IMR-90 (cell line): ENCODE results near the gene RHOU.

ENCODE experiments used
- CEBPB ChIP-seq: IDR thresholded peaks from 2 replicates; pipeline ENCODE4 v1.6.1; 2012; ENCODE audit warnings: low read depth, low read length, improper control_type of control experiment
- CHD1 ChIP-seq: IDR thresholded peaks from 2 replicates; pipeline ENCODE4 v1.6.1; 2012; ENCODE audit warnings: low read depth, low read length, improper control_type of control experiment
- MXI1 ChIP-seq: IDR thresholded peaks from 2 replicates; pipeline ENCODE4 v1.6.1; 2012; ENCODE audit warnings: low read depth, mild to moderate bottlenecking, low read length, moderate library complexity, borderline replicate concordance
- POLR2A ChIP-seq: IDR thresholded peaks from 2 replicates; pipeline ENCODE4 v1.6.1; 2012; ENCODE audit warnings: mild to moderate bottlenecking, low read depth, low read length
- RCOR1 ChIP-seq: IDR thresholded peaks from 2 replicates; pipeline ENCODE4 v1.6.1; 2012; ENCODE audit warnings: mild to moderate bottlenecking, low read length, improper control_type of control experiment; ENCODE audit not compliant: insufficient replicate concordance
- USF2 ChIP-seq: fragments of 150-350 bp; IDR thresholded peaks from 2 replicates; pipeline ENCODE4 v1.6.1; 2017; ENCODE audit warnings: mild to moderate bottlenecking, antibody characterized with exemption, low read length, low read depth
- TF ChIP-seq, protein P1 (sequence below): conservative IDR thresholded peaks from 2 replicates; pipeline ENCODE4 v1.5.1; 2012; ENCODE audit warnings: mild to moderate bottlenecking, low read depth, low read length, improper control_type of control experiment

GRCh38 chr1:228733576-228733975, 1.7 kb upstream of the RHOU start:
- TF ChIP-seq RCOR1, result no peak
- TF ChIP-seq CEBPB, result no peak
- TF ChIP-seq, protein P1, sequence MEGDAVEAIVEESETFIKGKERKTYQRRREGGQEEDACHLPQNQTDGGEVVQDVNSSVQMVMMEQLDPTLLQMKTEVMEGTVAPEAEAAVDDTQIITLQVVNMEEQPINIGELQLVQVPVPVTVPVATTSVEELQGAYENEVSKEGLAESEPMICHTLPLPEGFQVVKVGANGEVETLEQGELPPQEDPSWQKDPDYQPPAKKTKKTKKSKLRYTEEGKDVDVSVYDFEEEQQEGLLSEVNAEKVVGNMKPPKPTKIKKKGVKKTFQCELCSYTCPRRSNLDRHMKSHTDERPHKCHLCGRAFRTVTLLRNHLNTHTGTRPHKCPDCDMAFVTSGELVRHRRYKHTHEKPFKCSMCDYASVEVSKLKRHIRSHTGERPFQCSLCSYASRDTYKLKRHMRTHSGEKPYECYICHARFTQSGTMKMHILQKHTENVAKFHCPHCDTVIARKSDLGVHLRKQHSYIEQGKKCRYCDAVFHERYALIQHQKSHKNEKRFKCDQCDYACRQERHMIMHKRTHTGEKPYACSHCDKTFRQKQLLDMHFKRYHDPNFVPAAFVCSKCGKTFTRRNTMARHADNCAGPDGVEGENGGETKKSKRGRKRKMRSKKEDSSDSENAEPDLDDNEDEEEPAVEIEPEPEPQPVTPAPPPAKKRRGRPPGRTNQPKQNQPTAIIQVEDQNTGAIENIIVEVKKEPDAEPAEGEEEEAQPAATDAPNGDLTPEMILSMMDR, result no peak
- no peak for TF ChIP-seq CHD1
- no peak for TF ChIP-seq USF2
- no peak for TF ChIP-seq MXI1
- no peak for TF ChIP-seq POLR2A
